Gastrocnemius medialis (tissue), 4 donors: Measurements from ENCODE around the gene TBC1D22B.

Source experiments
- CTCF ChIP-seq, 5 experiments: fragments of 450-650 bp in 3 of 5; fragments of 200-600 bp in 2 of 5; sonication (generic) in 2 of 5; IDR thresholded peaks in 4 of 5; conservative IDR thresholded peaks in 1 of 5; 1 replicate in 4 of 5; 2 replicates in 1 of 5; pipeline ENCODE4 v1.5.1; 2016 to 2019; ENCODE audit warnings: antibody characterized with exemption in 5 of 5, mild to moderate bottlenecking in 3 of 5, moderate library complexity in 3 of 5
- POLR2A ChIP-seq, 2 donors: fragments of 450-650 bp; IDR thresholded peaks; one replicate each; pipeline ENCODE4 v1.6.1; 2017; ENCODE audit warnings: antibody characterized with exemption in 2 of 2, mild to moderate bottlenecking in 2 of 2, moderate library complexity in 2 of 2

GRCh38 chr6:37239526-37239925 lies 18.0 kb upstream of the TBC1D22B start:
- TF ChIP-seq CTCF (IDR thresholded peaks at IDR 0.05 in 4 of 5, conservative IDR thresholded peaks at IDR 0.05 in 1 of 5) (no peak), POLR2A (IDR thresholded peaks at IDR 0.05) (no peak)
